Measurements from ENCODE around the gene MAN2A1.

GRCh38 chr5:109656829-109657228 lies 32.9 kb upstream of the MAN2A1 start:
- TF ChIP-seq BACH2 (CRISPR knock-in tag; IDR thresholded peaks at IDR 0.05; ENCODE audit: borderline replicate concordance) (no peak), ZFP30 (CRISPR knock-in tag; IDR thresholded peaks at IDR 0.05) (no peak), TOX (CRISPR knock-in tag; IDR thresholded peaks at IDR 0.05; ENCODE audit: borderline replicate concordance) (no peak)
